Neural cell (in vitro differentiated cells): ENCODE measurements around the gene NUP42.

Experiments used
- CTCF ChIP-seq: fragments of 450-650 bp; IDR thresholded peaks from 2 replicates; pipeline ENCODE4 v1.5.1; 2014; ENCODE audit warnings: antibody characterized with exemption, mild to moderate bottlenecking, moderate library complexity; ENCODE audit not compliant: poor library complexity, severe bottlenecking
- POLR2AphosphoS5 ChIP-seq: IDR thresholded peaks from 2 replicates; pipeline ENCODE4 v1.6.1; 2012
- TAF1 ChIP-seq: IDR thresholded peaks from 2 replicates; pipeline ENCODE4 v1.6.1; 2012; ENCODE audit warnings: low read depth

DNA sequence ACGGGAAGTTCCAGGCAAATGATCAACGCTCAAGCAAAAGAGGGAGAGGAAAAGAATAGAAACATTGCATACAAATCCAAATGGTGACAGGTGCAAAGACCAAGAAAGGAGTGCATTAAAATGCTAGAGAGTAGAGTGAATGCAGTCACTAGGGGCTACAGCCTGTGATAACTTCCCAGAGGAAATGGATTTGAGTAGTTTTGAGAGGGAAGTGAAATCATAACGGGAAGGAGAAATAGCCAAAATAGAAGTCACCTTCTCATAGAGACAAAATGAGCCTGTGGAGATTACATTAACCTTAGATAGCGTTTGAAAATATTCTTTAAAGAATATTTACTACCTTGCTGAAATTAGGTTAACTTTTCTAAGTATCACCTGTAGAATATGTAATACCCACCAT is 26.5 kb downstream of the NUP42 start:
- no peak for TF ChIP-seq CTCF
- TF ChIP-seq POLR2AphosphoS5, result no peak
- TF ChIP-seq TAF1, result no peak
